GM19193 (cell line): ENCODE measurements around the gene CCNJL.

ENCODE experiments used
- POLR2A ChIP-seq: IDR thresholded peaks from 4 replicates; pipeline ENCODE4 v1.6.1; 2011; ENCODE audit not compliant: insufficient read depth, insufficient read length; ENCODE audit errors: extremely low read depth

Gene CCNJL

GRCh38 chr5:160240350-160240749 lies 72.0 kb downstream of the CCNJL start:
- no peak for TF ChIP-seq POLR2A

GRCh38 chr5:160237571-160238093 lies 74.7 kb downstream of the CCNJL start:
- no peak for TF ChIP-seq POLR2A

GRCh38 chr5:160235731-160236130 lies 76.6 kb downstream of the CCNJL start:
- no peak for TF ChIP-seq POLR2A

GRCh38 chr5:160233215-160233614 lies 79.1 kb downstream of the CCNJL start:
- no peak for TF ChIP-seq POLR2A

- no peak for TF ChIP-seq POLR2A
These were observed 80.5 kb downstream of the CCNJL start for GRCh38 chr5:160231783-160232342.

- no peak for TF ChIP-seq POLR2A
These were observed 81.5 kb downstream of the CCNJL start for GRCh38 chr5:160230686-160231527.

GRCh38 chr5:160229190-160229742 lies 83.1 kb downstream of the CCNJL start, which contains the start of gene FABP6:
Gene FABP6, plus strand, starts transcription at chr5:160229506. Its CDS starts 52 bp downstream, at chr5:160229558.
- no peak for TF ChIP-seq POLR2A

- no peak for TF ChIP-seq POLR2A
These were observed 85.4 kb downstream of the CCNJL start for GRCh38 chr5:160227012-160227411.

- no peak for TF ChIP-seq POLR2A
These were observed 91.3 kb downstream of the CCNJL start for GRCh38 chr5:160221082-160221481.

- TF ChIP-seq POLR2A: no peak
These were observed 93.0 kb downstream of the CCNJL start for GRCh38 chr5:160219356-160219755.

- TF ChIP-seq POLR2A: no peak
These were observed 98.8 kb downstream of the CCNJL start for GRCh38 chr5:160213537-160213936.

GRCh38 chr5:160211352-160211751 lies 101.0 kb downstream of the CCNJL start:
- no peak for TF ChIP-seq POLR2A

GRCh38 chr5:160210606-160211005 lies 101.8 kb downstream of the CCNJL start:
- no peak for TF ChIP-seq POLR2A

- no peak for TF ChIP-seq POLR2A
These were observed 102.4 kb downstream of the CCNJL start for GRCh38 chr5:160209917-160210316.

GRCh38 chr5:160207061-160207460 lies 105.3 kb downstream of the CCNJL start:
- no peak for TF ChIP-seq POLR2A
